Stomach (tissue), 9 donors: ENCODE results near the gene OR51S1. TPM values are rescaled to one million over a fixed set of nuclear protein-coding genes. Genes with fewer than 3 reads are reported as not detected.
A peak's percentile ranks its signal among the peaks of the same experiment; 100 is the strongest.
"Not testable (repeated sequence)": the region's sequence is repeated elsewhere in the genome, so short reads cannot be mapped to it uniquely, and the experiment has no call there.

Source experiments
- DNase-seq, 2 donors: peaks; one replicate each; pipeline versions ENCODE4 v3.0.0 to v3.0.0-alpha.2; 2013 to 2019
- H3K27ac ChIP-seq, 5 donors: fragments of 200-600 bp in 4 of 5; sonication (generic) in 4 of 5; one replicate each; pipeline ENCODE4 v1.5.1; 2013 to 2019; ENCODE audit warnings: mild to moderate bottlenecking in 1 of 5, moderate library complexity in 1 of 5
- H3K27me3 ChIP-seq, 3 donors: fragments of 200-600 bp; sonication (generic); one replicate each; pipeline ENCODE4 v1.5.1; 2017 to 2019; ENCODE audit warnings: mixed run types in 1 of 3
- H3K36me3 ChIP-seq, 4 donors: fragments of 200-600 bp; sonication (generic); 1 replicate in 3 of 4; 2 replicates in 1 of 4; pipeline ENCODE4 v1.5.1; 2016 to 2019
- H3K4me1 ChIP-seq, 4 donors: fragments of 200-600 bp; sonication (generic); one replicate each; pipeline ENCODE4 v1.5.1; 2016 to 2019
- H3K4me3 ChIP-seq, 4 donors: fragments of 200-600 bp; sonication (generic) in 3 of 4; one replicate each; pipeline ENCODE4 v1.5.1; 2016 to 2019; ENCODE audit warnings: mild to moderate bottlenecking in 1 of 4
- H3K9me3 ChIP-seq, 4 donors: fragments of 200-600 bp; sonication (generic); one replicate each; pipeline ENCODE4 v1.5.1; 2016 to 2019
- CTCF ChIP-seq, 7 experiments: fragments of 450-650 bp in 4 of 7; fragments of 200-600 bp in 3 of 7; sonication (generic) in 3 of 7; IDR thresholded peaks; one replicate each; pipeline ENCODE4 v1.5.1; 2016 to 2019; ENCODE audit warnings: antibody characterized with exemption in 7 of 7, control low read depth in 2 of 7, mild to moderate bottlenecking in 1 of 7
- EP300 ChIP-seq: sonication (generic); formaldehyde crosslinking; IDR thresholded peaks from one replicate; pipeline ENCODE4 v1.6.1; 2017; ENCODE audit warnings: antibody characterized with exemption
- POLR2A ChIP-seq, 4 donors: fragments of 450-650 bp; IDR thresholded peaks; one replicate each; pipeline ENCODE4 v1.6.1; 2016; ENCODE audit warnings: antibody characterized with exemption in 4 of 4, control low read depth in 2 of 4, mild to moderate bottlenecking in 1 of 4, moderate library complexity in 1 of 4
- POLR2AphosphoS5 ChIP-seq, 3 donors: sonication (generic); formaldehyde crosslinking; IDR thresholded peaks; one replicate each; pipeline ENCODE4 v1.6.1; 2016; ENCODE audit warnings: antibody characterized with exemption in 3 of 3
- WGBS, 5 donors: extraction: QIAGEN DNeasy Blood & Tissue Kit in 3 of 5; methylation state at CpG; one replicate each; pipeline versions ENCODE4 v1.1.5 to v1.1.7; 2013 to 2018; 5-methylcytosine and 5-hydroxymethylcytosine counted together
- intact Hi-C: fragments of 100-400 bp; cut with DNase I; formaldehyde crosslinking; loops from one replicate; pipeline ENCODE4 v1.15.1; 2023; ENCODE audit warnings: low total_unique reads
- polyA plus RNA-seq, 3 donors: library from polyadenylated mRNA; stranded (reverse); fragments of 200-250 nt; gene quantifications; one replicate each; pipeline ENCODE4 v1.2.3, GENCODE V29; 2013
- total RNA-seq, 5 donors: library from RNA; depleted of rRNA; stranded (reverse); fragments of >200 nt; gene quantifications; one replicate each; pipeline versions ENCODE4 v1.1.0 to v1.2.3, GENCODE V29; 2014 to 2016
- donor health status: healthy with polysubstance abuse.
- donor health status: Bipolar disorder and iron deficiency.
- donor health status: healthy.

OR51S1 gene
- total and polyA plus RNA-seq, 8 donors, result not detected

DNA sequence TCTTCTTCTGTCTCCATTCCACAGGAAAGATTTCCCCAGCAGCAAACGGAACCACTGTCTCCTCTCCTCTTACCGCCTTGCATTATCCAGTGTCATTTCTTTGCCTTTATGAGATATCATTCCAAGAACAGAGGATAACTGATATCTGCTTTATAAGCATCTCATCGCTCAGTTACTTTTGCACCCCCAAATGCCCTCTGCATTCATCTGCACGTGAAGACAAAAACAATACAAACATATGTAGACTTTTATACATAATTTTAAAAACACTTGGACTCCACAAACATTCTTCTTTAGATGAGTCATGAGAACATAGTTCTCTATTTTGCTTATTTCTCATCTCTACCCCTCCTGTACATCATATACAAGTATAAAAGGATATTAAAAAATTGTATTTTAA lies 32.2 kb upstream of the OR51S1 start:
- H3K4me1 ChIP-seq, result no peaks in the 10 kb centered on the region
- no peak overlapping the region for H3K27ac ChIP-seq
- intact Hi-C loops, result no loop called here
- 79 to 86% (median 82%) methylated on average over 4 of the region's 4 CpGs for WGBS, 5 donors
- no peak for TF ChIP-seq CTCF (IDR thresholded peaks at IDR 0.05)
- no peak for TF ChIP-seq POLR2A (IDR thresholded peaks at IDR 0.05)
- TF ChIP-seq EP300, result no peak
- no peak for TF ChIP-seq POLR2AphosphoS5 (IDR thresholded peaks at IDR 0.05)
- H3K4me3 ChIP-seq, result no peak overlapping the region
- H3K9me3 ChIP-seq, result no peaks in the 10 kb centered on the region
- DNase-seq, result no peak
- H3K36me3 ChIP-seq, result no peaks in the 10 kb centered on the region
- H3K27me3 ChIP-seq, result no peaks in the 10 kb centered on the region

GRCh38 chr11:4865855-4866254 lies 16.8 kb upstream of the OR51S1 start:
- peak in 1 of 2 donors; percentile 12 for DNase-seq
- Histone ChIP-seq H3K27me3 (no peaks in the 10 kb centered on the region), H3K27ac (no peak overlapping the region), H3K9me3 (peaks cover 0 to 4% (median 0%) of the 10 kb centered on the region in 4 donors), H3K4me3 (no peak overlapping the region), H3K4me1 (no peaks in the 10 kb centered on the region), H3K36me3 (no peaks in the 10 kb centered on the region)
- no peak for TF ChIP-seq POLR2A (IDR thresholded peaks at IDR 0.05)
- no peak for TF ChIP-seq EP300
- no peak for TF ChIP-seq POLR2AphosphoS5 (IDR thresholded peaks at IDR 0.05)
- no peak for TF ChIP-seq CTCF (IDR thresholded peaks at IDR 0.05)
- WGBS, 5 donors, result 22 to 38% (median 32%) methylated on average over 1 of the region's 1 CpG
- intact Hi-C loops, result no loop called here

DNA sequence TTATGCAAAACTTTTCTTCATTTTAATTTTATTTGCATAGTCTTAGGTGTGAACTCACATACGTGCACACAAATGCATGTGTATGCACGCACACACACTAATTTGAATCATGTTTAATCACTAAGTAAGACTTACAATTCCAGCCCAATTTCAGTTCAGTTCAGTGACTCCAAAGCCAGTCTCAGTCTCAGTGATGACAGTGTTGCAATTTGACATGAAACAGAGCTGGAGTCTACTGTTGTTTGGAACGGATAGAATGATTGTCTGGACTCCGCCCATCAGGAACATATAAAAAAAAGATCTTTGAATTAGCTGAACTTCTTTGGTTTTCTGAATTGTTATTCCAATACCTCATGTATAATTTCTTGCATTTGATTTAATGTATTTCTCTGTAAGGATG lies 14.9 kb upstream of the OR51S1 start:
- TF ChIP-seq EP300 (no peak), CTCF (IDR thresholded peaks at IDR 0.05) (no peak), POLR2A (IDR thresholded peaks at IDR 0.05) (no peak), POLR2AphosphoS5 (IDR thresholded peaks at IDR 0.05) (no peak)
- no peak for DNase-seq
- intact Hi-C loops, result no loop called here

GRCh38 chr11:4862447-4863236 lies 13.6 kb upstream of the OR51S1 start:
- H3K27ac ChIP-seq, result no peak overlapping the region
- no peaks in the 10 kb centered on the region for H3K36me3 ChIP-seq
- TF ChIP-seq POLR2A (IDR thresholded peaks at IDR 0.05) (no peak), CTCF (IDR thresholded peaks at IDR 0.05) (no peak), POLR2AphosphoS5 (IDR thresholded peaks at IDR 0.05) (no peak), EP300 (no peak)
- no peak for DNase-seq
- H3K4me1 ChIP-seq, result no peaks in the 10 kb centered on the region
- H3K4me3 ChIP-seq, result no peak overlapping the region
- intact Hi-C loops, result no loop called here
- no peaks in the 10 kb centered on the region for H3K27me3 ChIP-seq
- peaks cover 0 to 4% (median 0%) of the 10 kb centered on the region in 4 donors for H3K9me3 ChIP-seq

More for the DNA sequence above, 14.9 kb upstream of the OR51S1 start:
- 80 to 93% (median 84%) methylated on average over 4 of the region's 4 CpGs for WGBS, 5 donors
- Histone ChIP-seq H3K27me3 (no peaks in the 10 kb centered on the region), H3K9me3 (peaks cover 0 to 4% (median 0%) of the 10 kb centered on the region in 4 donors), H3K4me3 (no peak overlapping the region), H3K4me1 (no peaks in the 10 kb centered on the region), H3K27ac (no peak overlapping the region), H3K36me3 (no peaks in the 10 kb centered on the region)

GRCh38 chr11:4854286-4854685 lies 5.3 kb upstream of the OR51S1 start:
- H3K4me1 ChIP-seq, H3K27me3 ChIP-seq, H3K36me3 ChIP-seq, DNase-seq, H3K9me3 ChIP-seq, intact Hi-C loops, H3K4me3 ChIP-seq, H3K27ac ChIP-seq: not testable (repeated sequence)
- 77 to 89% (median 85%) methylated on average over 7 of the region's 7 CpGs for WGBS, 5 donors
